Psoas muscle (tissue), 8 donors: Measurements from ENCODE around the gene SPTBN1. TPM values are rescaled to one million over a fixed set of nuclear protein-coding genes. Genes with fewer than 3 reads are reported as not detected.

ENCODE experiments used
- ATAC-seq, 4 donors: fragments of 200-7000 bp; cut with Tn5 transposase; one replicate each; pipeline ENCODE4 v1.9.1; 2020; ENCODE audit warnings: moderate library complexity in 3 of 4, mild to moderate bottlenecking in 2 of 4
- DNase-seq, 2 donors: peaks; one replicate each; pipeline ENCODE4 v3.0.0-alpha.2; 2020
- H3K27ac ChIP-seq: fragments of 200-600 bp; one replicate; pipeline ENCODE4 v1.8.0; 2022
- H3K27me3 ChIP-seq, 3 donors: fragments of 200-600 bp in 1 of 3; one replicate each; pipeline versions ENCODE4 v1.6.1 to v1.8.0; 2013 to 2022; ENCODE audit warnings: low read length in 2 of 3, mild to moderate bottlenecking in 2 of 3, moderate library complexity in 1 of 3; ENCODE audit not compliant: insufficient read depth in 3 of 3
- H3K36me3 ChIP-seq, 2 donors: fragments of 200-600 bp in 1 of 2; one replicate each; pipeline versions ENCODE4 v1.6.1 to v1.8.0; 2013 to 2022; ENCODE audit warnings: low read depth in 1 of 2, mild to moderate bottlenecking in 1 of 2, moderate library complexity in 1 of 2; ENCODE audit not compliant: insufficient read depth in 1 of 2
- H3K4me1 ChIP-seq: fragments of 200-600 bp; one replicate; pipeline ENCODE4 v1.8.0; 2022
- H3K4me3 ChIP-seq: fragments of 200-600 bp; one replicate; pipeline ENCODE4 v1.8.0; 2022; ENCODE audit warnings: mild to moderate bottlenecking
- H3K9me3 ChIP-seq: fragments of 200-600 bp; one replicate; pipeline ENCODE4 v1.8.0; 2022
- WGBS, 3 donors: extraction: QIAGEN DNeasy Blood & Tissue Kit; methylation state at CpG; one replicate each; pipeline versions ENCODE4 v1.1.6 to v1.1.7; 2013; 5-methylcytosine and 5-hydroxymethylcytosine counted together
- intact Hi-C, 2 donors: fragments of 100-400 bp; cut with DNase I; formaldehyde crosslinking; loops; one replicate each; pipeline versions ENCODE4 v1.11.0 to v1.14.2; 2022
- polyA plus RNA-seq, 3 donors: library from polyadenylated mRNA; stranded (reverse); fragments of 200-250 nt; gene quantifications; one replicate each; pipeline ENCODE4 v1.2.3, GENCODE V29; 2013
- total RNA-seq, 4 donors: library from RNA; stranded (reverse); fragmentation: NEBNext Ultra II Directional in 2 of 4; extraction: Animal tissue kit (Norgen Biotek cat#: 25700) in 2 of 4; gene quantifications; one replicate each; pipeline versions ENCODE4 v1.2.1 to v1.2.4, GENCODE V29; 2021 to 2023
- TF ChIP-seq, protein P1 (sequence below): fragments of 200-600 bp; IDR thresholded peaks from one replicate; pipeline ENCODE4 v1.8.0; 2022; ENCODE audit warnings: antibody characterized with exemption
- donor health status: healthy with polysubstance abuse.
- donor health status: DM: no; HTN: no; CAD: no; lungs with moderate emphysema.
- donor health status: Bipolar disorder and iron deficiency.
- donor health status: healthy.
- donor health status: DM: yes; HTN: yes; CAD: no.
- donor health status: DM: no; HTN: no; CAD: no.
- donor health status: DM: no; HTN: no; CAD: no.
- donor health status: DM: yes; HTN: yes; CAD: no.

SPTBN1 gene
- total and polyA plus RNA-seq, 7 donors: 22.9 to 180 (median 87.8) TPM

DNA sequence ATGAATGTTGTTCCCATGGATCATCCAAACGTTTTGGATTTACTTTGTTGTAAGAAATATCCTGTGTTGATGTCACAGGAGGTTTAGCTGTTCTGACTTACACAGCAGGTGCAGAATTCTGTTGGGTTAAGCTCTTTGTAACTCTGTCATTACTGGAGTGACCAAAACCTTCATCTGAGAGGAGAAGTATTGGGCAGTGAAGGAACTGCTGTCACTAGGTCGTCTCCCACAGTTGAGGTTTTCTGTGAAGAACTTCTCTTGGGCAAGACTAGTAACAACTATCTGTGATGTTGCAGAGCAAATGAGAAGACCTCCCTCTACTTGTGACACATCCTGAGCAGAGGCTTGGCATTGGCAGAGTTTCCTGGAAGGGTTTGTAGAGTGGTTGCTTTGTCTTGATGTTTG lies 2.9 kb downstream of the SPTBN1 start:
- H3K9me3 ChIP-seq: no peaks in the 10 kb centered on the region
- intact Hi-C loops: loop anchor here in 1 of 2 donors (2.0 to 5.0 kb wide), 4 partner anchors 68 to 337 kb away; a partner anchor contains a TSS
- H3K4me1 ChIP-seq: peaks cover 43% of the 10 kb centered on the region
- peak in 3 of 4 donors; percentile 35 to 58 (median 53) for ATAC-seq
- TF ChIP-seq, protein P1, sequence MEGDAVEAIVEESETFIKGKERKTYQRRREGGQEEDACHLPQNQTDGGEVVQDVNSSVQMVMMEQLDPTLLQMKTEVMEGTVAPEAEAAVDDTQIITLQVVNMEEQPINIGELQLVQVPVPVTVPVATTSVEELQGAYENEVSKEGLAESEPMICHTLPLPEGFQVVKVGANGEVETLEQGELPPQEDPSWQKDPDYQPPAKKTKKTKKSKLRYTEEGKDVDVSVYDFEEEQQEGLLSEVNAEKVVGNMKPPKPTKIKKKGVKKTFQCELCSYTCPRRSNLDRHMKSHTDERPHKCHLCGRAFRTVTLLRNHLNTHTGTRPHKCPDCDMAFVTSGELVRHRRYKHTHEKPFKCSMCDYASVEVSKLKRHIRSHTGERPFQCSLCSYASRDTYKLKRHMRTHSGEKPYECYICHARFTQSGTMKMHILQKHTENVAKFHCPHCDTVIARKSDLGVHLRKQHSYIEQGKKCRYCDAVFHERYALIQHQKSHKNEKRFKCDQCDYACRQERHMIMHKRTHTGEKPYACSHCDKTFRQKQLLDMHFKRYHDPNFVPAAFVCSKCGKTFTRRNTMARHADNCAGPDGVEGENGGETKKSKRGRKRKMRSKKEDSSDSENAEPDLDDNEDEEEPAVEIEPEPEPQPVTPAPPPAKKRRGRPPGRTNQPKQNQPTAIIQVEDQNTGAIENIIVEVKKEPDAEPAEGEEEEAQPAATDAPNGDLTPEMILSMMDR: no peak
- no peak for DNase-seq
- no peaks in the 10 kb centered on the region for H3K27me3 ChIP-seq
- H3K27ac ChIP-seq: peak overlapping the region; percentile 87
- peak overlapping the region; percentile 85 for H3K4me3 ChIP-seq
- 0 to 7% (median 4%) methylated on average over 2 of the region's 2 CpGs for WGBS, 3 donors
- no peaks in the 10 kb centered on the region for H3K36me3 ChIP-seq

GRCh38 chr2:54461261-54461660 lies 5.1 kb downstream of the SPTBN1 start:
- peak in 3 of 4 donors; percentile 14 to 58 (median 55) for ATAC-seq

GRCh38 chr2:54464341-54464740 lies 8.2 kb downstream of the SPTBN1 start:
- H3K9me3 ChIP-seq: no peaks in the 10 kb centered on the region
- TF ChIP-seq, protein P1: no peak
- no peaks in the 10 kb centered on the region for H3K36me3 ChIP-seq
- peaks cover 62% of the 10 kb centered on the region for H3K4me1 ChIP-seq
- DNase-seq: no peak
- peak overlapping the region; percentile 17 for H3K27ac ChIP-seq
- WGBS, 3 donors: 50 to 55% (median 52%) methylated on average over 2 of the region's 2 CpGs
- no peak overlapping the region for H3K4me3 ChIP-seq
- intact Hi-C loops: no loop called here
- H3K27me3 ChIP-seq: no peaks in the 10 kb centered on the region
- no peak for ATAC-seq

More at GRCh38 chr2:54461261-54461660, 5.1 kb downstream of the SPTBN1 start:
- intact Hi-C loops: no loop called here
- DNase-seq: no peak
- TF ChIP-seq, protein P1: no peak
- H3K27me3 ChIP-seq: no peaks in the 10 kb centered on the region
- no peaks in the 10 kb centered on the region for H3K9me3 ChIP-seq
- peak overlapping the region; percentile 85 for H3K4me3 ChIP-seq
- peak overlapping the region; percentile 87 for H3K27ac ChIP-seq
- no peaks in the 10 kb centered on the region for H3K36me3 ChIP-seq
- 10 to 24% (median 12%) methylated on average over 4 of the region's 4 CpGs for WGBS, 3 donors
- H3K4me1 ChIP-seq: peaks cover 61% of the 10 kb centered on the region

- H3K36me3 ChIP-seq: no peaks in the 10 kb centered on the region
- no peak for DNase-seq
- intact Hi-C loops: no loop called here
- 23 to 54% (median 29%) methylated on average over 2 of the region's 2 CpGs for whole genome bisulfite sequencing, 3 donors
- no peaks in the 10 kb centered on the region for H3K9me3 ChIP-seq
- H3K4me3 ChIP-seq: no peak overlapping the region
- H3K27ac ChIP-seq: peak overlapping the region; percentile 56
- H3K4me1 ChIP-seq: peaks cover 63% of the 10 kb centered on the region
- TF ChIP-seq, protein P1: no peak
- no peak for ATAC-seq
- H3K27me3 ChIP-seq: no peaks in the 10 kb centered on the region
These were observed 9.0 kb downstream of the SPTBN1 start for GRCh38 chr2:54465143-54465542.

- no peak for DNase-seq
- Histone ChIP-seq H3K27ac (peak overlapping the region; percentile 74), H3K9me3 (no peaks in the 10 kb centered on the region), H3K27me3 (no peaks in the 10 kb centered on the region), H3K36me3 (no peaks in the 10 kb centered on the region), H3K4me3 (peak overlapping the region; percentile 53), H3K4me1 (peaks cover 63% of the 10 kb centered on the region)
- peak in 2 of 4 donors; percentile 45 to 51 for ATAC-seq
- 7 to 48% (median 45%) methylated on average over 4 of the region's 4 CpGs for WGBS, 3 donors
- TF ChIP-seq, protein P1: no peak
- intact Hi-C loops: no loop called here
These were observed 10.7 kb downstream of the SPTBN1 start for GRCh38 chr2:54466870-54467269.
